Measurements from ENCODE around the gene RPL13.

DNA sequence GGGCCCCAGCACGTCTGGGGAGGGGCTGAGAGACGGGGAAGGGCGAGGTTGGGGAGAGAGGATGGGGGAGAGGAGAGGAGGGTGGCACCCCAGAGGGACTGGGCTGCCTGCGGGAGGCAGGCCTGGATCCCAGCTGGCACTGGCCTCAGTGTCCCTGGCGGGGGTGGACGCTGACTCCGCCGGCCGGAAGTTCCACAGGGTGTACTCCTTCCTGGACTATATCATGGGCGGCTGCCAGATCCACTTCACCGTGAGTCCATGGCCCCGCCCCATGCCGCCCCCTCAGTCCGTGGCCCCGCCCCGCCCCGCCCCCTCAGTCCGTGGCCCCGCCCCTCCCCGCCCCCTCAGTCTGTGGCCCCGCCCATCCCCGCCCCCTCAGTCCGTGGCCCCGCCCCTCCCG, 26.4 kb downstream of the RPL13 start:
- TF ChIP-seq, protein P1, sequence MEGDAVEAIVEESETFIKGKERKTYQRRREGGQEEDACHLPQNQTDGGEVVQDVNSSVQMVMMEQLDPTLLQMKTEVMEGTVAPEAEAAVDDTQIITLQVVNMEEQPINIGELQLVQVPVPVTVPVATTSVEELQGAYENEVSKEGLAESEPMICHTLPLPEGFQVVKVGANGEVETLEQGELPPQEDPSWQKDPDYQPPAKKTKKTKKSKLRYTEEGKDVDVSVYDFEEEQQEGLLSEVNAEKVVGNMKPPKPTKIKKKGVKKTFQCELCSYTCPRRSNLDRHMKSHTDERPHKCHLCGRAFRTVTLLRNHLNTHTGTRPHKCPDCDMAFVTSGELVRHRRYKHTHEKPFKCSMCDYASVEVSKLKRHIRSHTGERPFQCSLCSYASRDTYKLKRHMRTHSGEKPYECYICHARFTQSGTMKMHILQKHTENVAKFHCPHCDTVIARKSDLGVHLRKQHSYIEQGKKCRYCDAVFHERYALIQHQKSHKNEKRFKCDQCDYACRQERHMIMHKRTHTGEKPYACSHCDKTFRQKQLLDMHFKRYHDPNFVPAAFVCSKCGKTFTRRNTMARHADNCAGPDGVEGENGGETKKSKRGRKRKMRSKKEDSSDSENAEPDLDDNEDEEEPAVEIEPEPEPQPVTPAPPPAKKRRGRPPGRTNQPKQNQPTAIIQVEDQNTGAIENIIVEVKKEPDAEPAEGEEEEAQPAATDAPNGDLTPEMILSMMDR (IDR thresholded peaks at IDR 0.05), result no peak
- no peak for TF ChIP-seq EZH2phosphoT487 (IDR thresholded peaks at IDR 0.05)

All from neural progenitor cell (in vitro differentiated cells).